Mucosa of descending colon (tissue), 3 donors: ENCODE measurements around the gene MAP4. TPM values are rescaled to one million over a fixed set of nuclear protein-coding genes. Genes with fewer than 3 reads are reported as not detected.

Experiments used
- ATAC-seq: fragments of 200-7000 bp; cut with Tn5 transposase; one replicate; pipeline ENCODE4 v1.9.1; 2020; ENCODE audit warnings: mild to moderate bottlenecking, moderate library complexity
- DNase-seq, 3 donors: peaks; one replicate each; pipeline ENCODE4 v3.0.0-alpha.2; 2020
- H3K36me3 ChIP-seq: fragments of 200-600 bp; one replicate; pipeline ENCODE4 v1.8.0; 2021; ENCODE audit warnings: low read depth, mild to moderate bottlenecking
- H3K4me1 ChIP-seq: fragments of 200-600 bp; one replicate; pipeline ENCODE4 v1.8.0; 2021; ENCODE audit warnings: low read depth, mild to moderate bottlenecking
- H3K4me3 ChIP-seq: fragments of 200-600 bp; one replicate; pipeline ENCODE4 v1.8.0; 2021; ENCODE audit warnings: mild to moderate bottlenecking
- H3K9me3 ChIP-seq: fragments of 200-600 bp; one replicate; pipeline ENCODE4 v1.8.0; 2021; ENCODE audit warnings: mild to moderate bottlenecking
- intact Hi-C, 2 donors: fragments of 100-400 bp; cut with DNase I in 1 of 2; cut with micrococcal nuclease in 1 of 2; formaldehyde crosslinking; loops; one replicate each; pipeline versions ENCODE4 v1.11.0 to v1.11.1; 2022; cut with DNase I, micrococcal nuclease
- total RNA-seq, 3 donors: library from RNA; stranded (reverse); fragmentation: NEBNext Ultra II Directional in 2 of 3; extraction: Animal tissue kit (Norgen Biotek cat#: 25700) in 2 of 3; gene quantifications; one replicate each; pipeline versions ENCODE4 v1.2.1 to v1.2.4, GENCODE V29; 2021 to 2023
- TF ChIP-seq, protein P1 (sequence below): fragments of 200-600 bp; IDR thresholded peaks from one replicate; pipeline ENCODE4 v1.8.0; 2022; ENCODE audit warnings: antibody characterized with exemption, mild to moderate bottlenecking
- donor health status: DM: no; HTN: no; CAD: no; lungs with moderate emphysema.
- donor health status: DM: no; HTN: no; CAD: no.
- donor health status: DM: no; HTN: yes; CAD: no.

Gene MAP4
- total RNA-seq, 3 donors from 2014 or later = 104 to 316 (median 109) TPM

DNA sequence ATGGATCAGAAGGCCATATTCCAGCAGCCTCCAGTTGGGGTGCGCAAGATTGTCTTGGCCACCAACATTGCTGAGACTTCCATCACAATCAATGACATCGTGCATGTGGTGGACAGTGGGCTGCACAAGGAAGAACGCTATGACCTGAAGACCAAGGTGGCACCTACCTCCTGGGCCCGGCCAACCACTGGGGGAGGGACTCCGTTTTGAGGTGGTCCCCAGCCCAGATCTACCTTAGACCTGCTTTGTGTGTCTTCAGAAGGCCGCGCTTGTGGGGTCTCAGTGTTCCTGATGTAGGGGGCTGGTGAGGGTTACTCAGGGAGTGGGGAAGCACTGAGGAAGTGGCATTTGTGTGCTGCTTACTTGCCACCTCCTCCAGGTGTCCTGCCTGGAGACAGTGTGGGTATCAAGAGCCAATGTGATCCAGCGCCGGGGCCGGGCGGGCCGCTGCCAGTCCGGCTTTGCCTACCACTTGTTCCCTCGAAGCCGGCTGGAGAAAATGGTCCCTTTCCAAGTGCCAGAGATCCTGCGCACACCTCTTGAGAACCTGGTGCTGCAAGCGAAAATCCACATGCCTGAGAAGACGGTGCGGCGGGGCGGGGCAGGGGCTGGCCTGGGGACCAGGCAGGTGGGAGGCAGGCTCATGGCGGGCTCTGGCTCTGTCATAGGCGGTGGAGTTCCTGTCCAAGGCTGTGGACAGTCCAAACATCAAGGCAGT lies 168.3 kb downstream of the MAP4 start:
- intact Hi-C loops = loop anchor here in 1 of 2 donors (10.0 kb wide), 1 partner anchor 307 kb away; no protein-coding TSS in a partner anchor
- Histone ChIP-seq H3K4me1 (no peaks in the 10 kb centered on the region), H3K4me3 (no peak overlapping the region), H3K9me3 (no peaks in the 10 kb centered on the region), H3K36me3 (peaks cover 20% of the 10 kb centered on the region)
- DNase-seq (no peak), ATAC-seq (no peak)
- TF ChIP-seq, protein P1, sequence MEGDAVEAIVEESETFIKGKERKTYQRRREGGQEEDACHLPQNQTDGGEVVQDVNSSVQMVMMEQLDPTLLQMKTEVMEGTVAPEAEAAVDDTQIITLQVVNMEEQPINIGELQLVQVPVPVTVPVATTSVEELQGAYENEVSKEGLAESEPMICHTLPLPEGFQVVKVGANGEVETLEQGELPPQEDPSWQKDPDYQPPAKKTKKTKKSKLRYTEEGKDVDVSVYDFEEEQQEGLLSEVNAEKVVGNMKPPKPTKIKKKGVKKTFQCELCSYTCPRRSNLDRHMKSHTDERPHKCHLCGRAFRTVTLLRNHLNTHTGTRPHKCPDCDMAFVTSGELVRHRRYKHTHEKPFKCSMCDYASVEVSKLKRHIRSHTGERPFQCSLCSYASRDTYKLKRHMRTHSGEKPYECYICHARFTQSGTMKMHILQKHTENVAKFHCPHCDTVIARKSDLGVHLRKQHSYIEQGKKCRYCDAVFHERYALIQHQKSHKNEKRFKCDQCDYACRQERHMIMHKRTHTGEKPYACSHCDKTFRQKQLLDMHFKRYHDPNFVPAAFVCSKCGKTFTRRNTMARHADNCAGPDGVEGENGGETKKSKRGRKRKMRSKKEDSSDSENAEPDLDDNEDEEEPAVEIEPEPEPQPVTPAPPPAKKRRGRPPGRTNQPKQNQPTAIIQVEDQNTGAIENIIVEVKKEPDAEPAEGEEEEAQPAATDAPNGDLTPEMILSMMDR = no peak

DNA sequence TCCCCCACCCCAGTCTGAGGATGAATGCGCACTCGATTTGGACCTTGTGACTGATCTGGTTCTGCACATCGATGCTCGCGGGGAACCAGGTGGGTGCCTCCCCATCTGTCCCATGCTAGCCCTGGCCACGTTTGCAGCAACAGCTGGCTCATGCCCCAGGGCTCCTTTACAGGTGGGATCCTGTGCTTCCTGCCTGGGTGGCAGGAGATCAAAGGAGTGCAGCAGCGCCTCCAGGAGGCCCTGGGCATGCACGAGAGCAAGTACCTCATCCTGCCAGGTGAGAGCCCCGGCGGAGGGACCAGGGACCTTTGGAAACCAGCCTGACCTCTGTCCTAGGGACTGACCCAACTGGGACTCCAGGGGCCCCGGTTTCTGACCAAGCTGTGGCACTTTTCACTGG lies 169.0 kb downstream of the MAP4 start:
- H3K36me3 ChIP-seq = peaks cover 23% of the 10 kb centered on the region
- H3K9me3 ChIP-seq = no peaks in the 10 kb centered on the region
- ATAC-seq = no peak
- intact Hi-C loops = loop anchor here in 1 of 2 donors (10.0 kb wide), 1 partner anchor 308 kb away; no protein-coding TSS in a partner anchor
- no peak overlapping the region for H3K4me3 ChIP-seq
- H3K4me1 ChIP-seq = no peaks in the 10 kb centered on the region
- DNase-seq = no peak
- TF ChIP-seq, protein P1 = no peak

DNA sequence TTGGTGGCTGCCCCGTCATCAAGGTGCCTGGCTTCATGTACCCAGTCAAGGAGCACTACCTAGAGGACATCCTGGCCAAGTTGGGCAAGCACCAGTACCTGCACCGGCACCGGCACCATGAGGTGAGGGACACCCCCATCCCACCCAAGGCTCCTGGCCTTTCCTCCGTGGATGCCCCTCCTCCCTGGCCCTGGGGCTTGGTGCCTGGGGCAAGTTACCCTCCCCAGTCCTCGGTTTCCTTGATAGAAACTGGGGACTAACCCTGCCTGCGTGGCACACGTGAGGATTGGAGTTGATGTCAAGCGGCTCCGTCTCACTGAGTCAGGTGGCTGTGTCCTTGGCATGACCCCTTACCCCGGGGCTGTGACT lies 169.4 kb downstream of the MAP4 start:
- H3K9me3 ChIP-seq = no peaks in the 10 kb centered on the region
- TF ChIP-seq, protein P1 = no peak
- DNase-seq (no peak), ATAC-seq (no peak)
- intact Hi-C loops = loop anchor here in 1 of 2 donors (10.0 kb wide), 1 partner anchor 308 kb away; no protein-coding TSS in a partner anchor
- H3K36me3 ChIP-seq = peaks cover 23% of the 10 kb centered on the region
- H3K4me3 ChIP-seq = no peak overlapping the region
- no peaks in the 10 kb centered on the region for H3K4me1 ChIP-seq

DNA sequence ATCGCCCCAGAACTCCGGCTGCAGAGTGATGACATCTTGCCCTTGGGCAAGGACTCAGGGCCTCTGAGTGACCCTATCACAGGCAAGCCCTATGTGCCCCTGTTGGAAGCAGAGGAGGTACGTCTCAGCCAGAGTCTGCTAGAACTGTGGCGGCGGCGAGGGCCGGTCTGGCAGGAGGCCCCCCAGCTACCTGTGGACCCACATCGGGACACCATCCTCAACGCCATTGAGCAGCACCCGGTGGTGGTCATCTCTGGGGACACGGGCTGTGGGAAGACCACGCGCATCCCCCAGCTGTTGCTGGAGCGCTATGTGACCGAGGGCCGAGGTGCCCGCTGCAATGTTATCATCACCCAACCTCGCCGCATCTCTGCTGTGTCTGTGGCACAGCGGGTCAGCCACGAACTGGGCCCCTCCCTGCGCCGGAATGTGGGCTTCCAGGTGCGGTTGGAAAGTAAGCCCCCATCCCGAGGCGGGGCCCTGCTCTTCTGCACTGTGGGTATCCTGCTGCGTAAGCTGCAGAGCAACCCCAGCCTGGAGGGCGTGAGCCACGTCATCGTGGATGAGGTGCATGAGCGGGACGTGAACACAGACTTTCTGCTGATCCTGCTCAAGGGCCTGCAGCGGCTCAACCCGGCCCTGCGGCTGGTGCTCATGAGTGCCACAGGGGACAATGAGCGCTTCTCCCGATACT lies 169.9 kb downstream of the MAP4 start:
- intact Hi-C loops = loop anchor here in 1 of 2 donors (10.0 kb wide), 1 partner anchor 308 kb away; no protein-coding TSS in a partner anchor
- TF ChIP-seq, protein P1 = no peak
- H3K9me3 ChIP-seq = no peaks in the 10 kb centered on the region
- no peak for DNase-seq
- H3K4me1 ChIP-seq = no peaks in the 10 kb centered on the region
- no peak overlapping the region for H3K4me3 ChIP-seq
- ATAC-seq = no peak
- peaks cover 23% of the 10 kb centered on the region for H3K36me3 ChIP-seq

DNA sequence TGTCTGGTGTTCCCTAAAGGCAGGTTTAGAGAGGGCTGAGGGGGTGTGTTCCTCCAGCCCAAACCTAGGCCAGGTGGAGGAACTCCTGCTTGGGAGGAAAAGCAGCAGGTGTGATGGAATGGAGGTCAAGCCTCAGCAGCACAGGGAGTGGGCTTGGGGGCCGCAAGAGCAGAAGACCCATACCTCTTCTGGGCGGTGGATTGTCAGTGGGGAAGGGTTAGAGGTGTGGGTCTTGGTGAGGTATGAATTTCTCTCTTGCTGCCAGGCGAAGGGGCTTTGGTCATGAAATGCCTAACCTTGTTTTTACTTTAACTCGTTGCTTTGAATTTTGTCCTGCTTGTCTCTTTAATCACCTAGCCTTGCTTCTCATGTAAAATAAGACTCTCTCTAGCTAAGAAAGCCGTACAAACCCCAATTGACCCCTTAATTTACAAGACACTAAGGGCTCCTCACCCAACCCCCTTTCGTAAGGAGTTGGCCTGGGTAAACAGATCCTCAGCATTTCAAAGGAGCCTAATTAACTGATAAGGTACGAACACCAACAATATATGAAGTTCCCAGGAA lies 174.3 kb downstream of the MAP4 start:
- H3K36me3 ChIP-seq = peaks cover 23% of the 10 kb centered on the region
- no peaks in the 10 kb centered on the region for H3K9me3 ChIP-seq
- H3K4me1 ChIP-seq = no peaks in the 10 kb centered on the region
- H3K4me3 ChIP-seq = no peak overlapping the region
- DNase-seq = no peak
- TF ChIP-seq, protein P1 = no peak
- intact Hi-C loops = loop anchor here in 1 of 2 donors (10.0 kb wide), 1 partner anchor 313 kb away; no protein-coding TSS in a partner anchor
- no peak for ATAC-seq
